Ovary (tissue), 9 donors: Measurements from ENCODE around the gene ZNF81. TPM values are rescaled to one million over a fixed set of nuclear protein-coding genes. Genes with fewer than 3 reads are reported as not detected.

ENCODE experiments used
- DNase-seq, 5 donors: peaks; one replicate each; pipeline ENCODE4 v3.0.0-alpha.2; 2019 to 2020
- H3K27ac ChIP-seq, 2 donors: fragments of 200-600 bp; one replicate each; pipeline versions ENCODE4 v1.5.1 to v1.8.0; 2019 to 2022
- H3K27me3 ChIP-seq: fragments of 200-600 bp; one replicate; pipeline ENCODE4 v1.8.0; 2022
- H3K36me3 ChIP-seq: fragments of 200-600 bp; sonication (generic); one replicate; pipeline ENCODE4 v1.5.1; 2019
- H3K4me1 ChIP-seq: one replicate; pipeline ENCODE4 v1.8.1; 2013; ENCODE audit warnings: mild to moderate bottlenecking, moderate library complexity; ENCODE audit not compliant: insufficient read depth
- H3K4me3 ChIP-seq: fragments of 200-600 bp; sonication (generic); one replicate; pipeline ENCODE4 v1.5.1; 2017
- H3K9me3 ChIP-seq, 2 donors: fragments of 200-600 bp in 1 of 2; sonication (generic) in 1 of 2; one replicate each; pipeline versions ENCODE4 v1.5.1 to v1.8.1; 2013 to 2019; ENCODE audit warnings: mild to moderate bottlenecking in 1 of 2, moderate library complexity in 1 of 2
- CTCF ChIP-seq, 3 donors: fragments of 450-650 bp in 2 of 3; fragments of 200-600 bp in 1 of 3; IDR thresholded peaks; one replicate each; pipeline versions ENCODE4 v1.5.1 to v1.8.0; 2016 to 2022; ENCODE audit warnings: antibody characterized with exemption in 3 of 3, mild to moderate bottlenecking in 1 of 3
- EP300 ChIP-seq: sonication (generic); formaldehyde crosslinking; IDR thresholded peaks from one replicate; pipeline ENCODE4 v1.6.1; 2017; ENCODE audit warnings: antibody characterized with exemption
- POLR2A ChIP-seq: fragments of 450-650 bp; IDR thresholded peaks from one replicate; pipeline ENCODE4 v1.6.1; 2017; ENCODE audit warnings: antibody characterized with exemption, mild to moderate bottlenecking, moderate library complexity
- WGBS, 3 donors: extraction: QIAGEN DNeasy Blood & Tissue Kit in 1 of 3; methylation state at CpG; one replicate each; pipeline versions ENCODE4 v1.1.5 to v1.1.7; 2013 to 2017; 5-methylcytosine and 5-hydroxymethylcytosine counted together
- intact Hi-C, 4 donors: fragments of 100-400 bp; cut with DNase I; formaldehyde crosslinking; loops; one replicate each; pipeline versions ENCODE4 v1.11.0 to v1.15.1; 2022 to 2023
- polyA plus RNA-seq, 2 donors: library from polyadenylated mRNA; stranded (reverse); fragments of 200-250 nt in 1 of 2; fragments of 350-450 nt in 1 of 2; fragmentation: Illumina TruSeq in 1 of 2; extraction: RNeasy Lipid Tissue Mini Kit (QIAGEN cat#74804) in 1 of 2; gene quantifications; one replicate each; pipeline ENCODE4 v1.2.3, GENCODE V29; 2013 to 2014
- total RNA-seq, 7 donors: library from RNA; depleted of rRNA in 2 of 7; stranded (reverse); fragments of >200 nt in 2 of 7; fragmentation: NEBNext Ultra II Directional in 3 of 7; extraction: Animal tissue kit (Norgen Biotek cat#: 25700) in 3 of 7; gene quantifications; one replicate each; pipeline versions ENCODE4 v1.1.0 to v1.2.4, GENCODE V29; 2016 to 2023
- donor health status: DM: no; HTN: no; CAD: no; lungs with moderate emphysema.
- donor health status: DM: no; HTN: no; CAD: no.
- donor health status: Bipolar disorder and iron deficiency.
- donor health status: DM: yes; HTN: yes; CAD: no.
- donor health status: DM: no; HTN: no; CAD: no.
- donor health status: DM: yes; HTN: yes; CAD: no.

The ZNF81 gene
- total and polyA plus RNA-seq, 9 donors = 1.5 to 13.9 (median 7.6) TPM

GRCh38 chrX:47862680-47863079, 26.0 kb downstream of the ZNF81 start:
- TF ChIP-seq POLR2A = no peak
- no peak for TF ChIP-seq CTCF (IDR thresholded peaks at IDR 0.05)
- no peak for TF ChIP-seq EP300
- H3K9me3 ChIP-seq = no peaks in the 10 kb centered on the region
- no peak for DNase-seq
- no peaks in the 10 kb centered on the region for H3K27me3 ChIP-seq
- peaks cover 8% of the 10 kb centered on the region for H3K4me1 ChIP-seq
- H3K36me3 ChIP-seq = no peaks in the 10 kb centered on the region
- WGBS, 3 donors = 8 to 11% (median 10%) methylated on average over 2 of the region's 2 CpGs
- no peak overlapping the region for H3K4me3 ChIP-seq
- intact Hi-C loops = no loop called here
- peak overlapping the region in 1 of 2 donors; percentile 56 for H3K27ac ChIP-seq

- H3K27ac ChIP-seq = peak overlapping the region in 1 of 2 donors; percentile 56
- peaks cover 8% of the 10 kb centered on the region for H3K4me1 ChIP-seq
- H3K36me3 ChIP-seq = no peaks in the 10 kb centered on the region
- H3K27me3 ChIP-seq = no peaks in the 10 kb centered on the region
- TF ChIP-seq EP300 (no peak), CTCF (IDR thresholded peaks at IDR 0.05) (no peak), POLR2A (no peak)
- WGBS, 3 donors = 23 to 27% (median 25%) methylated on average over 2 of the region's 2 CpGs
- intact Hi-C loops = no loop called here
- peak in 2 of 5 donors; percentile 24 to 38 for DNase-seq
- H3K9me3 ChIP-seq = no peaks in the 10 kb centered on the region
- no peak overlapping the region for H3K4me3 ChIP-seq
These were observed 26.5 kb downstream of the ZNF81 start for GRCh38 chrX:47863187-47863586.

GRCh38 chrX:47864300-47864699, 27.6 kb downstream of the ZNF81 start:
- intact Hi-C loops = no loop called here
- H3K27me3 ChIP-seq = no peaks in the 10 kb centered on the region
- TF ChIP-seq EP300 (no peak), POLR2A (no peak), CTCF (IDR thresholded peaks at IDR 0.05) (no peak)
- H3K4me3 ChIP-seq = no peak overlapping the region
- H3K36me3 ChIP-seq = no peaks in the 10 kb centered on the region
- no peak for DNase-seq
- H3K4me1 ChIP-seq = peaks cover 8% of the 10 kb centered on the region
- 64 to 71% (median 70%) methylated on average over 3 of the region's 3 CpGs for WGBS, 3 donors
- H3K9me3 ChIP-seq = no peaks in the 10 kb centered on the region
- H3K27ac ChIP-seq = no peak overlapping the region

GRCh38 chrX:47864785-47865184, 28.1 kb downstream of the ZNF81 start:
- TF ChIP-seq EP300 = no peak
- no peak for TF ChIP-seq POLR2A
- no peak for TF ChIP-seq CTCF (IDR thresholded peaks at IDR 0.05)
- no peaks in the 10 kb centered on the region for H3K27me3 ChIP-seq
- H3K27ac ChIP-seq = no peak overlapping the region
- no peak for DNase-seq
- H3K9me3 ChIP-seq = no peaks in the 10 kb centered on the region
- intact Hi-C loops = no loop called here
- no peaks in the 10 kb centered on the region for H3K36me3 ChIP-seq
- WGBS, 3 donors = 76 to 86% (median 84%) methylated on average over 1 of the region's 1 CpG
- H3K4me1 ChIP-seq = peaks cover 8% of the 10 kb centered on the region
- no peak overlapping the region for H3K4me3 ChIP-seq
